ENCODE measurements around the gene NFKB2.

NFKB2 gene

GRCh38 chr10:102423372-102423968 lies 28.0 kb downstream of the NFKB2 start:
- DNase-seq (ENCODE audit: low read depth): no peak
- TF ChIP-seq, protein P1, sequence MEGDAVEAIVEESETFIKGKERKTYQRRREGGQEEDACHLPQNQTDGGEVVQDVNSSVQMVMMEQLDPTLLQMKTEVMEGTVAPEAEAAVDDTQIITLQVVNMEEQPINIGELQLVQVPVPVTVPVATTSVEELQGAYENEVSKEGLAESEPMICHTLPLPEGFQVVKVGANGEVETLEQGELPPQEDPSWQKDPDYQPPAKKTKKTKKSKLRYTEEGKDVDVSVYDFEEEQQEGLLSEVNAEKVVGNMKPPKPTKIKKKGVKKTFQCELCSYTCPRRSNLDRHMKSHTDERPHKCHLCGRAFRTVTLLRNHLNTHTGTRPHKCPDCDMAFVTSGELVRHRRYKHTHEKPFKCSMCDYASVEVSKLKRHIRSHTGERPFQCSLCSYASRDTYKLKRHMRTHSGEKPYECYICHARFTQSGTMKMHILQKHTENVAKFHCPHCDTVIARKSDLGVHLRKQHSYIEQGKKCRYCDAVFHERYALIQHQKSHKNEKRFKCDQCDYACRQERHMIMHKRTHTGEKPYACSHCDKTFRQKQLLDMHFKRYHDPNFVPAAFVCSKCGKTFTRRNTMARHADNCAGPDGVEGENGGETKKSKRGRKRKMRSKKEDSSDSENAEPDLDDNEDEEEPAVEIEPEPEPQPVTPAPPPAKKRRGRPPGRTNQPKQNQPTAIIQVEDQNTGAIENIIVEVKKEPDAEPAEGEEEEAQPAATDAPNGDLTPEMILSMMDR (conservative IDR thresholded peaks at IDR 0.05; ENCODE audit: low read depth, low read length): no peak
- no peak overlapping the region for H3K4me3 ChIP-seq (ENCODE audit: low read length)

- H3K4me3 ChIP-seq (ENCODE audit: low read length): no peak overlapping the region
- TF ChIP-seq, protein P1 (conservative IDR thresholded peaks at IDR 0.05; ENCODE audit: low read depth, low read length): no peak
- DNase-seq (ENCODE audit: low read depth): no peak
Observed at GRCh38 chr10:102424145-102424544, 28.6 kb downstream of the NFKB2 start.

DNA sequence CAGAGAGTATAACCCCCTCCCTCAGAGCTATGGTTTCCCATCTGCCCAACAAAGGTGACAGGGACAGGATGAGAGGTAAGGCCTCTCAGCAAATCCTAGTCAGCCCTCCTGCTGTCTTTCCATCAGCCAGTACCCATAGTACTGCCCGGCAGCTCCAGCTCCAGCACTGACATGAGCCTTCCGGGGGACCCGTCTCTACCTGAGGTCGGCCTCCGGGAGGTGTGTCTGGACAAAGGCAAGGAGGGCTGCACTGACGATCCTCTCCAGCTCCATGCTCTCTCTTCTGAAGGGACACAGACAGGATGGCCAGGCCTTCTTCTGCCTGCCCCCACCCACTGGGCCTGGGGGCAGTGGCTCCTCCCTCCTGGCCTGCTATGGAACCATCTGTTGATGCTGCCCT lies 29.4 kb downstream of the NFKB2 start:
- no peak for DNase-seq (ENCODE audit: low read depth)
- TF ChIP-seq, protein P1 (conservative IDR thresholded peaks at IDR 0.05; ENCODE audit: low read depth, low read length): no peak
- H3K4me3 ChIP-seq (ENCODE audit: low read length): no peak overlapping the region

DNA sequence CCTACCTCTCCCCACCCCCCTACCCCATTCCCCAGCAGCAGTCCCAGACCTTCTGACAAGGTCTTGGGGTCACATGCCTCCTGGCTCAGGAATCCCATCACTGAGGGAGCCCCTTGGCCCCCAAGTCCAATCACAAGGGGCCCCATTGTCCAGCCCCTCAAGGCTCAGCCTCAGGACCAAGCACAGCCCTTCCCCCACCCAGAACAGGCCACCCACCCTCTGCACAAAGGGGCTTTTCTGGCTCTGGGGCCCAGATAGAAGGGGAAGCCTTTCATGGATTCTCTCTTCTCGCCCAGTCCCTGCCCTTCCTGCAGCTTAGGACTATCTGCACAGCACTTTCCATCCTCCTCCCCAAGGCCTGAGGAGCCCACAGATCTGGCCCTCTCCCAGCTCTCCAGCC lies 29.9 kb downstream of the NFKB2 start:
- DNase-seq (ENCODE audit: low read depth): no peak
- no peak overlapping the region for H3K4me3 ChIP-seq (ENCODE audit: low read length)
- TF ChIP-seq, protein P1 (conservative IDR thresholded peaks at IDR 0.05; ENCODE audit: low read depth, low read length): no peak

DNA sequence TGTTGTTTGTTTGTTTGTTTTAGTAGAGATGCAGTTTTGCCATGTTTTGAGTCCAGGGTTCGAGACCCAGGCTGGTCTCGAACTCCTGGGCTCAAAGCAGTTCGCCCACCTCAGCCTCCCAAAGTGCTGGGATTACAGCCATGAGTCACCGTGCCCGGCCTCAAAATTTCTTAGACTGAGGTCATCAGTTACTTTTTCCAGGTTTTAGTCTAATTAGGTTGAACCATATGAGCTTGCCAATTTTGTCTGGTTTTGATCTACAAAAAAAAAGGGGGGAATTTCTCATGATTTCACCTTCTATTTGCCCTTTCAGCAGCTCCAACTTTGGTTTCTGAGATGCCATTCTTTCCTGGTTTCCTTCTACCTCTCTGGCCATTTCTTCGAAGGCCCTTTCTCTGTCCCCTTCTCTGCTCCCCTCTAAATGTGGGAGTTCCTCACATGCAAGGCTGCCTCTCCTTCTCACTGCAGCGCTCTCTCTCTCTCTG lies 31.3 kb downstream of the NFKB2 start:
- TF ChIP-seq, protein P1 (conservative IDR thresholded peaks at IDR 0.05; ENCODE audit: low read depth, low read length): no peak
- no peak overlapping the region for H3K4me3 ChIP-seq (ENCODE audit: low read length)
- no peak for DNase-seq (ENCODE audit: low read depth)

DNA sequence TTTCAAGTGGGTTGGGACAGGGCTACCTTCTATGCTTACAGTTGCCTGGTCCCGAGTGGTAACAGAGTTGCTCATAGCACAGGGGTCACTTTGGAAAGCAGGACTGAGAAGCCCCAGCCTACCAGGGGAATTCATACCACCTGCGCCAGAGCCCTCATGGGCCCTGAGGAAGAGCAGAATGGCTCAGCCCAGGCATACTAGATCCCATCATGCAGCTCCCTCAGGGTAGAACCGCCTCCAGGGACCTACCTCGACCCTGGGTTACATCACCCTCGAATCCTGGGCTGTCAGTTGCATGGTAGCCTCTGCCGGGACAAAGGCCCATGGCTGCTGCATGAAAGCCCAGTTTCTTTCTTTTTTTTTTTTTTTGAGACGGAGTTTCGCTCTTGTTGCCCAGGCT lies 34.0 kb downstream of the NFKB2 start:
- H3K4me3 ChIP-seq (ENCODE audit: low read length): no peak overlapping the region
- TF ChIP-seq, protein P1 (conservative IDR thresholded peaks at IDR 0.05; ENCODE audit: low read depth, low read length): no peak

GRCh38 chr10:102431452-102432124 lies 36.1 kb downstream of the NFKB2 start:
- peak overlapping the region; percentile 88 for H3K4me3 ChIP-seq (ENCODE audit: low read length)
- DNase-seq (ENCODE audit: low read depth): no peak
- TF ChIP-seq, protein P1 (conservative IDR thresholded peaks at IDR 0.05; ENCODE audit: low read depth, low read length): no peak

More for the DNA sequence above, 34.0 kb downstream of the NFKB2 start:
- DNase-seq (ENCODE audit: low read depth): no peak
